ENCODE results near the gene DELE1. TPM values are rescaled to one million over a fixed set of nuclear protein-coding genes. Genes with fewer than 3 reads are reported as not detected.

Gene DELE1
- total RNA-seq, 1 donor from 2014 or later = 40.7 TPM

DNA sequence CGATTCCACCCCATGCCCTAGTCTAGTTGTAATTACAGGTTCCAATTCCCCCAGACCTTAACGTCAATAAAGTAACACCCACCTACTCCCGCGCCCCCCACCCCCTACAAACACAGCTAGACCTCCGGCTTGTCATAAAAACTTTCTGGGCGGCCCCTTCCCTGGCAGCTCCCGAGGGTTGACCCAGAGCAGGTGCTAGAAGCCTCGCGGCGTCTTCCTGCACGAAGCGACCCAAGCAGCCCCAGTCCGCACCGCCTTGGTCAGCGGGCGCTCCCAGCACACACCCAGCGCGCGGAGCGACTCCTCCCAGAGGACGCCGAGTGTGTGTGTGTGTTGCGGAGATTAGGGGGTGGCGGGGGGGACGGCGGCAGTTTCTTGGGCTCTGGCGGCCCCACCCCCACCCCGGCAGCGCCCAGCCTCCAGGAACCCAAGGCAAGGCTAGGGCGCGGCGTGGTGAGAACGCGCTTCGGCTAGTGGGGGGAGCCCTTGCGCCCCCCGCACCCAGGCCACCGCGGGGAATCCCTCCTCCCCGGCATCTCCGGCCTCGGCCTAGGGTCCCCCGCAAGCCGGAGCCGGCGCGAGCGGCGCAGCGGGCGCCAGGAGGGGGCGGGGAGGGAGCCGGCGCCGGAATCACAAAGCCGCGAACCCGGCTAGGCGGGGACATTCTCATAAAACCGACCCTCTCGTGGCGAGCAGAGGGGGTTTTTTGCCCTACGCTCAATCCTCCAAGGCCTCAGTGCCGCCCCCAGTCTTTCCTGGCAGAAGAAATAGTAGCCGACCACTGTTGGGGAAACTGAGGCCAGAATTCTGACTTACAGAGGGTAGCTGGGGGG is 47.7 kb upstream of the DELE1 start:
- Histone ChIP-seq H3K9me3 (no peaks in the 10 kb centered on the region), H3K4me1 (peaks cover 9 to 28% of the 10 kb centered on the region in 2 donors), H3K27me3 (peaks cover 9% of the 10 kb centered on the region), H3K27ac (peak overlapping the region in 1 of 2 donors; percentile 46), H3K36me3 (no peaks in the 10 kb centered on the region), H3K4me3 (peak overlapping the region; percentile 70 to 77)
- TF ChIP-seq, protein P1, sequence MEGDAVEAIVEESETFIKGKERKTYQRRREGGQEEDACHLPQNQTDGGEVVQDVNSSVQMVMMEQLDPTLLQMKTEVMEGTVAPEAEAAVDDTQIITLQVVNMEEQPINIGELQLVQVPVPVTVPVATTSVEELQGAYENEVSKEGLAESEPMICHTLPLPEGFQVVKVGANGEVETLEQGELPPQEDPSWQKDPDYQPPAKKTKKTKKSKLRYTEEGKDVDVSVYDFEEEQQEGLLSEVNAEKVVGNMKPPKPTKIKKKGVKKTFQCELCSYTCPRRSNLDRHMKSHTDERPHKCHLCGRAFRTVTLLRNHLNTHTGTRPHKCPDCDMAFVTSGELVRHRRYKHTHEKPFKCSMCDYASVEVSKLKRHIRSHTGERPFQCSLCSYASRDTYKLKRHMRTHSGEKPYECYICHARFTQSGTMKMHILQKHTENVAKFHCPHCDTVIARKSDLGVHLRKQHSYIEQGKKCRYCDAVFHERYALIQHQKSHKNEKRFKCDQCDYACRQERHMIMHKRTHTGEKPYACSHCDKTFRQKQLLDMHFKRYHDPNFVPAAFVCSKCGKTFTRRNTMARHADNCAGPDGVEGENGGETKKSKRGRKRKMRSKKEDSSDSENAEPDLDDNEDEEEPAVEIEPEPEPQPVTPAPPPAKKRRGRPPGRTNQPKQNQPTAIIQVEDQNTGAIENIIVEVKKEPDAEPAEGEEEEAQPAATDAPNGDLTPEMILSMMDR (IDR thresholded peaks at IDR 0.05) = no peak
- intact Hi-C loops (cut with DNase I) = loop anchor here (5.0 kb wide), 1 partner anchor 86 kb away; no protein-coding TSS in a partner anchor
- DNase-seq (ENCODE audit: low spot score in 2 of 2) = peak in 1 of 2 donors; percentile 64

DNA sequence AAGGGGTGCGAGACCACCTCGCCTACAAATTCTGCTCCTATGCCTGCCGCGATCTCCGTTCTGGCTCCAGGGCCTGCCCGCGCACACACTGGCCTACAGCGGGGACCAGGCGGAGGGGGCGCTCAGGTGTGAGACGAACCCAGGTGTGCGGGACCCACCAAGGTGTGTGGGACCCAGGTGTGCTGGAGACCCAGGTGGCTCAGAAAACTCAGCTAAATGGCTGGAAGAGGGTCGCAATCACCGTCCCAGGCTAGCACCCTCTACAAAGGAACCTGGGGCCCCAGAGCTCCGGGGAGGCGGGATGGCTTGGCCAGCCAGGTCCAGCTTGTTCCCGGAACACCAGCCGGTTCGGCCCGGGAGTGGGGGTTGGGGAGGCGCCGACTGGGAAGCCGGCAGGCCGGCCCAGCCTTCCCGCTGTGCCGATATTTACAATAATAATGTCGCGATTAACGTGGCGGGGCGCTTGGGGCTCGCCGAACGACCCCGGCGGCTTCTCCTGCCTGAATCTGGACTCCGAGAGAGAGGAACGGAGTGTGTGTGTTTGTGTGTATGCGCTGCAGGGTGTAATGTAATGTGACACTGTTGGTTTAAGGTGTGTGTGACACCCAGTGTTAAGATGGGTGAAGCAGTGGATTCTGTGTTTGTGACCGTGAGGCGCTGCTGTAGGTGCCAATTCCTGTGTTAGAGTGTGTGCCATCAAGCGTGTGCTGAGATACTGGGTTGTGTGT is 46.9 kb upstream of the DELE1 start:
- peaks cover 9% of the 10 kb centered on the region for H3K27me3 ChIP-seq
- peak overlapping the region in 1 of 2 donors; percentile 46 for H3K27ac ChIP-seq
- H3K9me3 ChIP-seq = no peaks in the 10 kb centered on the region
- H3K4me1 ChIP-seq = peaks cover 9 to 28% of the 10 kb centered on the region in 2 donors
- DNase-seq (ENCODE audit: low spot score in 2 of 2) = peak in 1 of 2 donors; percentile 64
- intact Hi-C loops (cut with DNase I) = loop anchor here (5.0 kb wide), 1 partner anchor 86 kb away; no protein-coding TSS in a partner anchor
- TF ChIP-seq, protein P1 (IDR thresholded peaks at IDR 0.05) = no peak
- no peaks in the 10 kb centered on the region for H3K36me3 ChIP-seq
- H3K4me3 ChIP-seq = peak overlapping the region; percentile 70 to 77

DNA sequence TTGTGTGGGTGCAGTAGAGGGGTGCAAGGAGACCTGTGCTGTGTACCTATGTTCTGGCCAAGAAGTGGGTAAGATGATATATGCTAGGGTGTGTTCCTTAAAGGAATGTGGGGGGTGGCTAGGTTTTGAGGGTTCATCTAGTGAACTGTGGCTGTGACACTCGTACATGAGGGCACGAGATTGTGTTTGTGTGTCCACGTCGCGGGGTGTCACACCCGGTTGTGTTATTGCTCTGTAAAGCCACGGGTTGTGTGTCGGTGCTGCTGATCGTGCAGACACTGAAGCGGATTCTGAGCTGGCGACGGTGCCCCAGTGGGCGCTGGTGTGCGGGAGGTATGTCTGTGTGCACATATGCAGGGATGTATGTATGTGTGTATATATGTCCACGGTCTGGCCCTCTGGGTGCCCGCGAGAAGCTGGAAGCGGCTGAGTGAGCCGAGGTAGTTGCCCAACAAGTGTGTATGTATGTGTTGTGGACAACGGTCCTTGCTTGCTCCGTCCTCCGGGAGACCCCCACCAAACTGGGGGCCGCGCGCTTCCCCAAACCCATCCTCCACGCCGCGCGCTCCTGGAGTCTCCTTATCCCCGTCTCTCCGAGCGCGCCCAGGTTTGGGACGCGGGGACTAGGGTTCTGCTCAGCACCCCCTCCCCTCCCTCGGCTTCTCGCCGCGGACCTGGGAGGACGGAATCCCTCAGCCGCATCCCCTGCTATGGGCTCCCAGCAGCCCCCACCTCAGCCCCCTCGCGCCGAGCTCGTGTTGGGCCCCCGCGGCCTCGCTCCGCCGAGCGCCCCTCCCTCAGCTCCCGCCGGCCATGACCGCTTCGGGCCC is 46.1 kb upstream of the DELE1 start:
- TF ChIP-seq, protein P1 (IDR thresholded peaks at IDR 0.05) = no peak
- intact Hi-C loops (cut with DNase I) = loop anchor here (2.0 to 5.0 kb wide), 2 partner anchors 29 to 85 kb away; no protein-coding TSS in a partner anchor
- peak in 1 of 2 donors; percentile 62 for DNase-seq (ENCODE audit: low spot score in 2 of 2)
- H3K27me3 ChIP-seq = peaks cover 11% of the 10 kb centered on the region
- H3K4me1 ChIP-seq = peaks cover 9 to 28% of the 10 kb centered on the region in 2 donors
- peak overlapping the region; percentile 35 to 46 for H3K27ac ChIP-seq
- peak overlapping the region; percentile 70 to 77 for H3K4me3 ChIP-seq
- H3K9me3 ChIP-seq = no peaks in the 10 kb centered on the region
- no peaks in the 10 kb centered on the region for H3K36me3 ChIP-seq

DNA sequence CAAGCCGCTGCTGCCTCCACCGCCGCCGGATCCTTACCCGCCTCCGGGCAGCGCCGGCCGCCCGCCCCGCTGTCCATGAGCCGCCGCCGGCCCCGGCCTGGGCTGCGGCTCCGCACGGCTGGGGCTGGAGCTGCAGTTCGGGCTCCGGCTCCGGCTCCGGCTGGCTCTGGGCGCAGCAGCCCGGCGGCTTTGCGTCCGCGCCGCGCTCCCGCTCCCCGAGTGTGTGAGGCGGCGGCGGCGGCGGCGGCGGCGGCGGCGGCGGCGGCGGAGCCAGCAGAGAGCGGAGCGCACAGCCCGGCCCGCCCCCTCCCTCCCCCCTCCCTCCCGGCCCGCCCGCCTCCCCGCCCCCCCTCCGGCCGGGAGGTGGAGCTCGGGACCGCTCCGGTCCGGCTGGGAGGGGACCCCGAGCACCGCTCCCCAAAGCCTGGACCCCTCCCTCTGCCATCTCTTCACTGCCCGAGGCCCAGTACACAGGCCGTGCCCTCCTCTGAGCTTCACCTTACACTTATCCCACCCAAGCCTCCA is 45.4 kb upstream of the DELE1 start, which contains the start of gene PCDH1:
Gene PCDH1 (minus strand): TSS at position 225 of the 525 bp plus-strand sequence. CDS start 148 bp downstream, at position 77.
- H3K4me1 ChIP-seq = peaks cover 12 to 28% of the 10 kb centered on the region in 2 donors
- TF ChIP-seq, protein P1 (IDR thresholded peaks at IDR 0.05) = no peak
- no peaks in the 10 kb centered on the region for H3K9me3 ChIP-seq
- H3K27me3 ChIP-seq = peaks cover 17% of the 10 kb centered on the region
- H3K36me3 ChIP-seq = no peaks in the 10 kb centered on the region
- H3K27ac ChIP-seq = peak within 1 kb of the TSS; percentile 28 to 58
- intact Hi-C loops (cut with DNase I) = loop anchor here (2.0 to 5.0 kb wide), 2 partner anchors 29 to 84 kb away; no protein-coding TSS in a partner anchor
- DNase-seq (ENCODE audit: low spot score in 2 of 2) = peak in 1 of 2 donors; percentile 66
- peak within 1 kb of the TSS; percentile 70 to 77 for H3K4me3 ChIP-seq

Data from ascending aorta (tissue), 2 donors.